OCI-LY7 (cell line): ENCODE measurements around the gene PGAP2. TPM values are rescaled to one million over a fixed set of nuclear protein-coding genes. Genes with fewer than 3 reads are reported as not detected.
A peak's percentile ranks its signal among the peaks of the same experiment; 100 is the strongest.

ENCODE experiments used
- BruUV-seq: library from RNA; stranded (reverse); fragments of 400-500 nt; replicated peaks from 2 replicates; lab custom pipeline; 2021; lab: Mats Ljungman, UMichigan
- CTCF ChIA-PET: fragments of 300-600 bp; sonication (Branson Sonifier 250); formaldehyde crosslinking; loops from one replicate; lab custom pipeline; 2022; ENCODE audit warnings: antibody characterized with exemption; ENCODE audit not compliant: unreplicated experiment; lab: Charles Lee
- POLR2A ChIA-PET: fragments of 300-600 bp; sonication (Branson Sonifier 250); formaldehyde crosslinking; loops from one replicate; lab custom pipeline; 2022; ENCODE audit warnings: antibody characterized with exemption; lab: Charles Lee
- DNase-seq: peaks from one replicate; pipeline ENCODE4 v3.0.0-alpha.2; 2015; ENCODE audit warnings: low spot score
- H2AFZ ChIP-seq: fragments of 200-600 bp; sonication (generic), shearing (Covaris generic); 2 replicates; pipeline ENCODE4 v1.6.1; 2014; ENCODE audit warnings: mild to moderate bottlenecking, antibody characterized with exemption, low read length, moderate library complexity
- H3K27ac ChIP-seq: fragments of 200-600 bp; sonication (generic); 2 replicates; pipeline ENCODE4 v1.5.1; 2014; ENCODE audit warnings: mixed run types, low read depth, mild to moderate bottlenecking, moderate library complexity, low read length, inconsistent platforms; ENCODE audit not compliant: poor library complexity, severe bottlenecking
- H3K36me3 ChIP-seq: fragments of 200-600 bp; sonication (generic); 2 replicates; pipeline ENCODE4 v1.6.1; 2014; ENCODE audit warnings: mild to moderate bottlenecking, antibody characterized with exemption, low read length, moderate library complexity, mixed read lengths; ENCODE audit not compliant: insufficient read depth
- H3K4me1 ChIP-seq: fragments of 200-600 bp; sonication (generic); 2 replicates; pipeline ENCODE4 v1.5.1; 2014; ENCODE audit warnings: mild to moderate bottlenecking, low read length; ENCODE audit not compliant: insufficient read depth, poor library complexity, severe bottlenecking
- H3K4me2 ChIP-seq: fragments of 200-600 bp; sonication (generic); 2 replicates; pipeline ENCODE4 v1.6.1; 2014; ENCODE audit warnings: mild to moderate bottlenecking, low read length
- H3K4me3 ChIP-seq: fragments of 200-600 bp; sonication (generic); 2 replicates; pipeline ENCODE4 v1.5.1; 2014; ENCODE audit warnings: mild to moderate bottlenecking, low read depth, low read length; ENCODE audit not compliant: poor library complexity, severe bottlenecking
- H3K79me2 ChIP-seq: fragments of 200-600 bp; sonication (generic); 2 replicates; pipeline ENCODE4 v1.6.1; 2016; ENCODE audit warnings: low read depth, mild to moderate bottlenecking, low read length, moderate library complexity, mixed read lengths; ENCODE audit not compliant: insufficient read depth
- H3K9me2 ChIP-seq: fragments of 200-600 bp; sonication (generic); 2 replicates; pipeline ENCODE4 v1.6.1; 2016; ENCODE audit warnings: mild to moderate bottlenecking, low read length, mixed read lengths; ENCODE audit not compliant: insufficient read depth
- H3K9me3 ChIP-seq: fragments of 200-600 bp; sonication (generic); 2 replicates; pipeline ENCODE4 v1.6.1; 2014; ENCODE audit warnings: mild to moderate bottlenecking, mixed run types, low read length, mixed read lengths
- H4K20me1 ChIP-seq: fragments of 200-600 bp; sonication (generic); 2 replicates; pipeline ENCODE4 v1.6.1; 2014; ENCODE audit warnings: mild to moderate bottlenecking, antibody characterized with exemption, low read length, moderate library complexity, mixed read lengths; ENCODE audit not compliant: insufficient read depth
- CTCF ChIP-seq: fragments of 200-600 bp; sonication (generic); conservative IDR thresholded peaks from 2 replicates; pipeline ENCODE4 v1.5.1; 2014; ENCODE audit warnings: mild to moderate bottlenecking, antibody characterized with exemption, low read length, moderate library complexity, mixed read lengths
- EZH2phosphoT487 ChIP-seq: fragments of 200-600 bp; sonication (generic); IDR thresholded peaks from 2 replicates; pipeline ENCODE4 v1.6.1; 2018; ENCODE audit warnings: low read depth, borderline replicate concordance, mild to moderate bottlenecking, mixed run types, antibody characterized with exemption, low read length, moderate library complexity, mixed read lengths
- intact Hi-C: fragments of 100-400 bp; cut with micrococcal nuclease; formaldehyde crosslinking; loops from one replicate; pipeline ENCODE4 v1.10.0; 2022; ENCODE audit not compliant: unreplicated experiment
- total RNA-seq, 2 experiments: library from RNA; depleted of rRNA in 1 of 2; stranded (reverse); fragments of >200 nt in 1 of 2; shearing (Covaris generic) in 1 of 2; gene quantifications; 2 replicates each; pipeline ENCODE4 v1.2.3, GENCODE V29; 2014 to 2022

The PGAP2 gene
- total RNA-seq, 2 experiments from 2014 or later: 23.9 to 44.0 TPM

GRCh38 chr11:3857628-3858027, 49.3 kb downstream of the PGAP2 start:
- ChIA-PET POLR2A (interaction anchor here (0.7 to 2.6 kb wide), 6 partner anchors 11 to 90 kb away, joined by 3 to 9 read pairs (median 4); no protein-coding TSS in a partner anchor), CTCF (interaction anchor here (0.5 to 1.2 kb wide), 3 partner anchors 17 to 44 kb away, joined by 3 to 13 read pairs (median 3); partner anchors contain the start of gene RHOG)
- Histone ChIP-seq H3K27ac (peak overlapping the region; percentile 62), H3K9me2 (no peaks in the 10 kb centered on the region), H3K4me3 (peak overlapping the region; percentile 81), H2AFZ (no peak overlapping the region), H3K79me2 (peaks cover 69% of the 10 kb centered on the region), H3K4me1 (peaks cover 82% of the 10 kb centered on the region), H3K9me3 (no peaks in the 10 kb centered on the region), H3K36me3 (no peaks in the 10 kb centered on the region; the same call in 1 of the 2 replicates), H4K20me1 (no peaks in the 10 kb centered on the region), H3K4me2 (peak overlapping the region; percentile 96)
- BruUV-seq: no TSS peak
- intact Hi-C loops: loop anchor here (10.0 kb wide), 1 partner anchor 127 kb away; no protein-coding TSS in a partner anchor
- no peak for DNase-seq
- TF ChIP-seq EZH2phosphoT487: no peak

- H3K27ac ChIP-seq: peak overlapping the region; percentile 62
- POLR2A ChIA-PET: interaction anchor here (0.6 to 2.6 kb wide), 13 partner anchors 9 to 213 kb away, joined by 3 to 15 read pairs (median 6); partner anchors contain the start of gene RHOG
These were observed 51.1 kb downstream of the PGAP2 start for GRCh38 chr11:3859373-3859881.

More at GRCh38 chr11:3859373-3859881, 51.1 kb downstream of the PGAP2 start:
- Histone ChIP-seq H3K4me1 (peaks cover 72% of the 10 kb centered on the region), H3K9me3 (no peaks in the 10 kb centered on the region), H3K36me3 (no peaks in the 10 kb centered on the region; the same call in 1 of the 2 replicates), H3K4me2 (peak overlapping the region; percentile 96), H2AFZ (peak overlapping the region; percentile 2; the same call in 1 of the 2 replicates), H4K20me1 (no peaks in the 10 kb centered on the region), H3K79me2 (peaks cover 82% of the 10 kb centered on the region), H3K9me2 (no peaks in the 10 kb centered on the region), H3K4me3 (peak overlapping the region; percentile 81)
- no peak for TF ChIP-seq CTCF
- no peak for TF ChIP-seq EZH2phosphoT487
- BruUV-seq: no TSS peak
- CTCF ChIA-PET: interaction anchor here (1.2 to 1.9 kb wide), 3 partner anchors 12 to 236 kb away, joined by 3 to 4 read pairs (median 4); no protein-coding TSS in a partner anchor
- intact Hi-C loops: loop anchor here (10.0 kb wide), 1 partner anchor 125 kb away; no protein-coding TSS in a partner anchor
- peak; percentile 76 for DNase-seq
